ENCODE measurements around the gene TAGLN. TPM values are rescaled to one million over a fixed set of nuclear protein-coding genes. Genes with fewer than 3 reads are reported as not detected.

Gene TAGLN
- total RNA-seq = 1,000 to 10,000 TPM; 1,525 to 3,984 (median 2,307) TPM

- WGBS, 2 donors = 16 to 32% methylated on average over 22 to 24 of the region's 34 CpGs
- Histone ChIP-seq H3K36me3 (peaks cover 0 to 67% (median 2%) of the 10 kb centered on the region in 3 donors), H3K4me3 (peak within 1 kb of the TSS; percentile 28 to 60 (median 56)), H3K9me3 (no peaks in the 10 kb centered on the region), H3K27me3 (no peaks in the 10 kb centered on the region), H3K4me1 (peaks cover 0 to 59% (median 17%) of the 10 kb centered on the region in 4 donors), H3K27ac (peak within 1 kb of the TSS; percentile 80 to 92 (median 88))
- DNase-seq (ENCODE audit: low spot score in 2 of 2) = peak; percentile 66 to 71
- TF ChIP-seq EP300 (IDR thresholded peaks at IDR 0.05) = peak; percentile 65 to 84
- TF ChIP-seq POLR2A (IDR thresholded peaks at IDR 0.05) = peak; percentile 30 to 74
- no peak for TF ChIP-seq CTCF (IDR thresholded peaks at IDR 0.05)
Measured at GRCh38 chr11:117199053-117199915, at the start of gene TAGLN. TSS of gene TAGLN (plus strand) at chr11:117199370. CDS start at chr11:117203014, 3,644 bp downstream.

GRCh38 chr11:117152066-117152465 lies 47.1 kb upstream of the TAGLN start:
- Histone ChIP-seq H3K27me3 (no peaks in the 10 kb centered on the region), H3K9me3 (no peaks in the 10 kb centered on the region), H3K4me3 (no peak overlapping the region), H3K27ac (no peak overlapping the region), H3K4me1 (peaks cover 0 to 49% (median 11%) of the 10 kb centered on the region in 4 donors), H3K36me3 (peaks cover 0 to 27% (median 0%) of the 10 kb centered on the region in 3 donors)
- no peak for DNase-seq (ENCODE audit: low spot score in 2 of 2)
- TF ChIP-seq EP300 (IDR thresholded peaks at IDR 0.05) (no peak), POLR2A (IDR thresholded peaks at IDR 0.05) (no peak), CTCF (IDR thresholded peaks at IDR 0.05) (no peak)
- WGBS, 2 donors = 65 to 73% methylated on average over 2 of the region's 2 CpGs

- no peaks in the 10 kb centered on the region for H3K27me3 ChIP-seq
- peaks cover 0 to 31% (median 0%) of the 10 kb centered on the region in 3 donors for H3K36me3 ChIP-seq
- 95% methylated on average over 5 of the region's 5 CpGs for WGBS, 2 donors
- peaks cover 0 to 36% (median 2%) of the 10 kb centered on the region in 4 donors for H3K4me1 ChIP-seq
- DNase-seq (ENCODE audit: low spot score in 2 of 2) = no peak
- H3K9me3 ChIP-seq = no peaks in the 10 kb centered on the region
- TF ChIP-seq EP300 (IDR thresholded peaks at IDR 0.05) (no peak), CTCF (IDR thresholded peaks at IDR 0.05) (no peak), POLR2A (IDR thresholded peaks at IDR 0.05) (no peak)
- no peak overlapping the region for H3K27ac ChIP-seq
- no peak overlapping the region for H3K4me3 ChIP-seq
Measured at GRCh38 chr11:117154468-117154867, 44.7 kb upstream of the TAGLN start.

GRCh38 chr11:117157507-117157906 lies 41.7 kb upstream of the TAGLN start:
- Histone ChIP-seq H3K36me3 (peaks cover 0 to 52% (median 12%) of the 10 kb centered on the region in 3 donors), H3K4me3 (no peak overlapping the region), H3K9me3 (no peaks in the 10 kb centered on the region), H3K4me1 (peaks cover 0 to 32% (median 0%) of the 10 kb centered on the region in 4 donors), H3K27ac (no peak overlapping the region), H3K27me3 (no peaks in the 10 kb centered on the region)
- no peak for TF ChIP-seq CTCF (IDR thresholded peaks at IDR 0.05)
- TF ChIP-seq POLR2A (IDR thresholded peaks at IDR 0.05) = no peak
- no peak for TF ChIP-seq EP300 (IDR thresholded peaks at IDR 0.05)
- 93% methylated on average over 2 of the region's 2 CpGs for WGBS, 2 donors
- no peak for DNase-seq (ENCODE audit: low spot score in 2 of 2)

- Histone ChIP-seq H3K36me3 (peaks cover 3 to 64% (median 12%) of the 10 kb centered on the region in 3 donors), H3K27me3 (no peaks in the 10 kb centered on the region), H3K27ac (no peak overlapping the region), H3K4me1 (peaks cover 0 to 24% (median 0%) of the 10 kb centered on the region in 4 donors), H3K9me3 (no peaks in the 10 kb centered on the region), H3K4me3 (no peak overlapping the region)
- WGBS, 2 donors = 80 to 82% methylated on average over 2 of the region's 2 CpGs
- DNase-seq (ENCODE audit: low spot score in 2 of 2) = no peak
- TF ChIP-seq POLR2A (IDR thresholded peaks at IDR 0.05) (no peak), CTCF (IDR thresholded peaks at IDR 0.05) (no peak), EP300 (IDR thresholded peaks at IDR 0.05) (no peak)
Measured at GRCh38 chr11:117159892-117160291, 39.3 kb upstream of the TAGLN start.

All from tibial nerve (tissue), 4 donors.